Loucy (cell line): ENCODE measurements around the gene AKAP4.

Experiments
- H2AFZ ChIP-seq: fragments of 200-600 bp; sonication (generic); 2 replicates; pipeline ENCODE4 v1.6.0; 2016; ENCODE audit warnings: antibody characterized with exemption, mild to moderate bottlenecking, low read length, moderate library complexity
- H3F3A ChIP-seq: fragments of 200-600 bp; 2 replicates; pipeline ENCODE4 v1.6.0; 2016; ENCODE audit warnings: antibody characterized with exemption, low read depth, mild to moderate bottlenecking
- H3K27me3 ChIP-seq: fragments of 200-600 bp; sonication (generic); 2 replicates; pipeline ENCODE4 v1.6.1; 2014; ENCODE audit warnings: low read length, mild to moderate bottlenecking; ENCODE audit not compliant: insufficient read depth, poor library complexity, severe bottlenecking
- H3K36me3 ChIP-seq: fragments of 200-600 bp; sonication (generic); 2 replicates; pipeline ENCODE4 v1.6.1; 2016; ENCODE audit warnings: low read length; ENCODE audit not compliant: insufficient read depth
- H3K4me1 ChIP-seq: fragments of 200-600 bp; sonication (generic); 2 replicates; pipeline ENCODE4 v1.5.1; 2014; ENCODE audit warnings: low read length, mild to moderate bottlenecking; ENCODE audit not compliant: insufficient read depth, poor library complexity, severe bottlenecking
- H3K4me2 ChIP-seq: fragments of 200-600 bp; sonication (generic); 2 replicates; pipeline ENCODE4 v1.6.0; 2014; ENCODE audit warnings: antibody characterized with exemption, low read length, low read depth, mild to moderate bottlenecking; ENCODE audit not compliant: poor library complexity, severe bottlenecking
- H3K4me3 ChIP-seq: fragments of 200-600 bp; sonication (generic); 2 replicates; pipeline ENCODE4 v1.5.1; 2014; ENCODE audit warnings: low read length, mild to moderate bottlenecking, mixed read lengths; ENCODE audit not compliant: poor library complexity, severe bottlenecking
- H3K79me2 ChIP-seq: fragments of 200-600 bp; sonication (generic); 2 replicates; pipeline ENCODE4 v1.6.1; 2014; ENCODE audit warnings: low read length; ENCODE audit not compliant: insufficient read depth
- H3K9ac ChIP-seq: fragments of 200-600 bp; sonication (generic); 2 replicates; pipeline ENCODE4 v1.6.0; 2014; ENCODE audit warnings: mild to moderate bottlenecking, low read depth, low read length, moderate library complexity; ENCODE audit not compliant: poor library complexity, severe bottlenecking
- H3K9me2 ChIP-seq: fragments of 200-600 bp; sonication (generic); replicated peaks from 2 replicates; pipeline ENCODE4 v1.6.1; 2016; ENCODE audit warnings: low read depth, low read length, mixed read lengths
- H3K9me3 ChIP-seq: fragments of 200-600 bp; sonication (generic); 2 replicates; pipeline ENCODE4 v1.6.1; 2014; ENCODE audit warnings: mild to moderate bottlenecking, antibody characterized with exemption, low read length, low read depth; ENCODE audit not compliant: insufficient read depth
- H4K20me1 ChIP-seq: fragments of 200-600 bp; sonication (generic); 2 replicates; pipeline ENCODE4 v1.6.0; 2014; ENCODE audit warnings: antibody characterized with exemption, low read length, mild to moderate bottlenecking; ENCODE audit not compliant: insufficient read depth, poor library complexity, severe bottlenecking
- CTCF ChIP-seq: fragments of 200-600 bp; sonication (generic); conservative IDR thresholded peaks from 2 replicates; pipeline ENCODE4 v1.5.1; 2014; ENCODE audit warnings: mild to moderate bottlenecking, antibody characterized with exemption, low read length
- EZH2phosphoT487 ChIP-seq: fragments of 200-600 bp; IDR thresholded peaks from 2 replicates; pipeline ENCODE4 v1.6.1; 2018; ENCODE audit warnings: antibody characterized with exemption, mild to moderate bottlenecking, moderate library complexity, borderline replicate concordance

The AKAP4 gene

GRCh38 chrX:50169717-50170116, 31.1 kb downstream of the AKAP4 start:
- Histone ChIP-seq H3K4me2 (no peak overlapping the region), H3K79me2 (no peaks in the 10 kb centered on the region), H3K36me3 (no peaks in the 10 kb centered on the region), H3F3A (no peaks in the 10 kb centered on the region), H3K4me3 (no peak overlapping the region), H2AFZ (no peak overlapping the region), H3K4me1 (no peaks in the 10 kb centered on the region), H3K9me2 (no peaks in the 10 kb centered on the region), H4K20me1 (no peaks in the 10 kb centered on the region), H3K27me3 (no peaks in the 10 kb centered on the region), H3K9me3 (no peaks in the 10 kb centered on the region), H3K9ac (no peak overlapping the region)
- TF ChIP-seq EZH2phosphoT487 (no peak), CTCF (no peak)

- no peak overlapping the region for H3K9ac ChIP-seq
- H3K27me3 ChIP-seq = no peaks in the 10 kb centered on the region
- H3K9me2 ChIP-seq = no peaks in the 10 kb centered on the region
- H3K79me2 ChIP-seq = no peaks in the 10 kb centered on the region
- H3K9me3 ChIP-seq = no peaks in the 10 kb centered on the region
- no peak for TF ChIP-seq EZH2phosphoT487
- TF ChIP-seq CTCF = no peak
- H3K36me3 ChIP-seq = no peaks in the 10 kb centered on the region
- no peaks in the 10 kb centered on the region for H3F3A ChIP-seq
- no peak overlapping the region for H2AFZ ChIP-seq
- no peak overlapping the region for H3K4me3 ChIP-seq
- no peak overlapping the region for H3K4me2 ChIP-seq
- no peaks in the 10 kb centered on the region for H4K20me1 ChIP-seq
- no peaks in the 10 kb centered on the region for H3K4me1 ChIP-seq
Measured at GRCh38 chrX:50168241-50168687, 32.5 kb downstream of the AKAP4 start.

GRCh38 chrX:50167366-50167765, 33.4 kb downstream of the AKAP4 start:
- no peaks in the 10 kb centered on the region for H3K9me3 ChIP-seq
- H3K4me3 ChIP-seq = no peak overlapping the region
- no peaks in the 10 kb centered on the region for H3K9me2 ChIP-seq
- no peak overlapping the region for H3K4me2 ChIP-seq
- no peaks in the 10 kb centered on the region for H3F3A ChIP-seq
- no peaks in the 10 kb centered on the region for H3K36me3 ChIP-seq
- H2AFZ ChIP-seq = no peak overlapping the region
- TF ChIP-seq EZH2phosphoT487 (no peak), CTCF (no peak)
- no peaks in the 10 kb centered on the region for H3K27me3 ChIP-seq
- H3K9ac ChIP-seq = no peak overlapping the region
- H3K79me2 ChIP-seq = no peaks in the 10 kb centered on the region
- H3K4me1 ChIP-seq = no peaks in the 10 kb centered on the region
- no peaks in the 10 kb centered on the region for H4K20me1 ChIP-seq
